Glomerular visceral epithelial cell (primary cell): ENCODE results near the gene MTX1.

Source experiments
- DNase-seq: peaks from one replicate; pipeline ENCODE4 v3.0.0-alpha.2; 2016; ENCODE audit errors: extremely low spot score

The MTX1 gene

GRCh38 chr1:155174324-155175280 lies 33.9 kb upstream of the MTX1 start:
- peak; percentile 35 for DNase-seq

- no peak for DNase-seq
Measured at GRCh38 chr1:155175281-155175926, 33.1 kb upstream of the MTX1 start.

GRCh38 chr1:155175927-155176371 lies 32.5 kb upstream of the MTX1 start:
- no peak for DNase-seq

- DNase-seq = peak; percentile 79
Measured at GRCh38 chr1:155176544-155177071, 31.9 kb upstream of the MTX1 start.

DNA sequence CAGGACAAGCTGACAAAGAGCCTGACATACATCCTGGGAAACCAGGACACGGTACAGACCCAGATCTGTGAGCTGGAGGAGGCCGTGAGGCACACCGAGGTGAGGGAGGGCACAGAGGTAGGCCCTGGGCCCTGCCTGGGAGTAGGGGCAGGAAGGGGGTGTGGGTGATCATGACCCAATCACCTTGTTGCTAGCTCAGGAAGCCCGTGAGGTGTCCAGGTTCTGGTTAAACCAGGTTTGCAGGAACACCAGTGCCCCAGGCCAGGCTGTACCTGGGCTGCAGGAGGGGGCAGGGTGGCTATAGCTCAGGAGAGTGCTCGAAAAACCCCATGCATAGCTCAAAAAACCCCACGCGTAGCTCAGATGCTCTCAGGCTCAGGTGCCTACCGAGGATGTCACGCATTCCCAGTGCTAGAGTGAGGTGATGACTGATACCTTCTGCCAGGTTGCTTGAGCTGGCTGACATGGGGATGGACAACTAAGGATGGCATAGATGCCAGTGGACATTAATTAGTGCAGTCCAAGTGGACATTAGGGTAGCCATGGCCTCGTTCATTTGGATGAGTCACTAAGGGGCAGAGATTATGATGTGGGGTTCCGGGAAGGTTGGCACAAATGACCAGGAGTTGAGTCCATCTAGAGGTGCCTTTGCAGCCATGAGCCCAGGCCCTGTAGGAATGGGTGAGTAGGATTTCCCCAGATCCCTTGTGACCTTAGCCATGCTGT lies 31.1 kb upstream of the MTX1 start:
- no peak for DNase-seq

DNA sequence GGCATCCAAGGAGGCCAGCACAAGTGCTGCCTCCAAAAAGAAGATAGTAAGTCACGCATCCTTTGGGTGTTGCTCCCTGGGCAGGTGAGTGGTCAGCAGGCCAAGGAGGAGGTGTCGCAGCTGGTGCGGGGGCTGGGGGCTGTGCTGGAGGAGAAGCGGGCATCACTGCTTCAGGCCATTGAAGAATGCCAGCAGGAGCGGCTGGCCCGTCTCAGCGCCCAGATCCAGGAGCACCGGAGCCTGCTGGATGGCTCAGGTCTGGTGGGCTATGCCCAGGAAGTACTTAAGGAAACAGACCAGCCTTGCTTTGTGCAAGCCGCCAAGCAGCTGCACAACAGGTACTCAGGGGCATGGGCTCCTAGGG lies 30.6 kb upstream of the MTX1 start:
- DNase-seq = no peak

DNA sequence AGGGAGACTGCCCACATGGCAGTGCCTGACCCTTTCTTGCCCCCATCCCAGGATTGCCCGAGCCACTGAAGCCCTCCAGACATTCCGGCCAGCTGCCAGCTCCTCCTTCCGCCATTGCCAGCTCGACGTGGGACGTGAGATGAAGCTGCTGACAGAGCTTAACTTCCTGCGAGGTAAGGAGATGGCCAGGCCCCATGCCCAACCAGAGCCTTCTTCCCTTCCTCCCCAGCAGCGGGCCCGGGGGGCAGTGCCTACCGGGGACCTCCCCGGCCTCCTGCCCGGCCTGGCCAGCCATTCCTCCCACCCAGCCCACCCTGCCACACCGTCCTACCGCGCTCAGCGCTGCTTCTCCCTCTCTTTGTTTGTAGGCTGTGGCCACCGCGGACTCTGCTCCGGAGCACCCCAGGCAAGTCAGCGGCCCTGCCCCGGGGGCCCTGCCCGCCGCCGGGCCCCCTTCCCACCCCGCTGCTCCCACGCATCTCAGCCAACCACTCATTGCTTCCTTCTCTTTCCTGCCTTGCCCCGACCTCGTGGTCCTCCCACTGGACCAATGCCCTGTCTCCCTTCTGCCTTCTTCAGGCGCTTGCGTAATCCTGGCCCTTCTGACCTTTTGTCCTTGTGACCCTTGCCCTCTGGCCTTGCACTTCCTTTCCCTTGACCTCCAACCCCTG lies 29.9 kb upstream of the MTX1 start:
- no peak for DNase-seq

- no peak for DNase-seq
Measured at GRCh38 chr1:155179112-155180031, 29.1 kb upstream of the MTX1 start.

DNA sequence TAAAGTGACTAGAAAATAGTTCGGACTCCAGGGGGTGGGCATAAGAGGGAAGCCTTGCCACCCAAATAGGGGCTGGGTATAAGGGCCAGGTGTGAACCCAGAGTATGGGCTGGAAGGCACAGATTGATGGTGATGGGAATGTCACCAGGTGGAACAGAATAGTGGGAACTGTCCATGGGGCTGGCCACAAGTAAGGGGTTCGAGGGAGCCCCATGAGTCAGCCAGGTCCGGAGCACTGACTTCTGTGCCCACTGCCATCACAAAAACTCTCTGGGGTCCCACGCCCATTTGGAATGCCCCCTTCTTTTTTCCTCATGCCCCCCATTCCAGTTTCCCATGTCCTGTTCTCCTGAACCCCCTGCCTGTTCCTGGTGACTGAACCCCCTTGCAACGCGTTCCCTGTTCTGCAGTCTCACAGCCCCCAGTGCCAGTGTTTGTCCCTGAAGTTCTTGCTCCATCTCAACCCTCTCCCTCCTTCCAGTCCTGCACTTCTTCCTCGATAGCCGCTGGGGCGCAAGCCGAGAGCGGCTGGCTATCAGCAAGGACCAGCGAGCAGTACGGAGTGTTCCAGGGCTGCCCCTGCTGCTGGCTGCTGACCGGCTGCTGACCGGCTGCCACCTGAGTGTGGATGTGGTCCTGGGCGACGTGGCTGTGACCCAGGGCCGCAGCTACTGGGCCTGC lies 27.0 kb upstream of the MTX1 start:
- no peak for DNase-seq

- DNase-seq = no peak
Measured at GRCh38 chr1:155182052-155182550, 26.4 kb upstream of the MTX1 start.

- no peak for DNase-seq
Measured at GRCh38 chr1:155183775-155184221, 24.7 kb upstream of the MTX1 start.

GRCh38 chr1:155184351-155184811 lies 24.1 kb upstream of the MTX1 start:
- no peak for DNase-seq

DNA sequence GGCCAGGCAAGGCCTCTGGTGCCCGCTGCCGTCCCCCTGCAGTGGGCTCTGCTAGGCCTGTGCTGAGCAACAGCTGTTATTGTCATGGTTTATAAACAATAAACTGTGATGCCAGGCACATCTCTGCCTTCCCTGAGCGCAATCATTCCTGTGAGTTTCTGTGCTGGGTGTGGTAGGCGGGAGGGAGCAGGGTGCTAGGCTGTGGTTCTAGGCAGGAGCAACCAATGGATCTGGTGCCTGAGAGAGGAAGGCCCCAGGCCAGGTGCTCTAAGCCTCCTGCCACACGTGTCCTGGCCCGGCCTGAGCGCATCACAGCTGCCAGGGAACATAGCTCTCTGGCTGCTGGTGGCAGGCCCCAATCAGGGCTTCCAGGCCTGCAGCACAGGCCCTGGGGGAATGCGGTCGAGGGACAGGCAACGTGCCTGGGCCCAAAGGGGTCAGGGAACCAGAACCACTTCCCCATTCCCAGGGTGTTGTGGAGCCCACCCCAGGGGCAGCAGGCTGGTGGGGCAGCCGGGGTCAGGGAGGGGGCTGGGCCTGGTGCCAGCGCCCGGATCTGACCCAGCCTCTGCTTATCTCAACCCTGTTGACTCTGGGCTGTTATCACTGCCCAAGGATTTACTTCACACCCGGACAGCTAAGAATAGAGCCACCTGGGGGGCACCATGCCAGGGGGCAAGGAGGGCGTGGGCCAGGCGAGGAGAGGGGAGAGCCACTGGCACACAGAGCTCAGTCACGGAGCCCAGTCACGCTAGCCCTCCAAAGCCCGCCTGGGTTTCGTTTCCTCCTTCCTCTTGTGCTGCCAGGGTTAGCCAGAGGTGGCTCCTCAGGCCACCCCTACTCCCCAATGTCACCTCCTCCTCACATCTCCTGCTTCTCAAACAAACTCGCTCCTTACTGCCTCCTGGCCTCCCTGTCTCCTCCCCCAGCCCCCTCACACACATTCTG lies 23.4 kb upstream of the MTX1 start:
- DNase-seq = no peak

DNA sequence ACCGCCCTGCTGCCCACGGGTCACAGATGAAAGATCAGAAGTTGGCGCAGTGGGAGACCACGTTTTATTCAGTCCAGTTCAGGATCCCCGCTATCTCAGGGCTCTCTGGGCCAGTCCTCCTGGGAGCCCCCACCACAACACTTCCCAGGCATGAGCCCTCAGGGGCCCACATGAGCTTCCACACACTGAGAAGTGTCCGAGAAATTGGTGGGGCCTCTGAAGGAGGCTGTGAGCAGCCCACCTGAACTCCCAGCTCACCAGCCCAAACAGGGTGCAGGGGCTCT lies 22.8 kb upstream of the MTX1 start:
- no peak for DNase-seq

DNA sequence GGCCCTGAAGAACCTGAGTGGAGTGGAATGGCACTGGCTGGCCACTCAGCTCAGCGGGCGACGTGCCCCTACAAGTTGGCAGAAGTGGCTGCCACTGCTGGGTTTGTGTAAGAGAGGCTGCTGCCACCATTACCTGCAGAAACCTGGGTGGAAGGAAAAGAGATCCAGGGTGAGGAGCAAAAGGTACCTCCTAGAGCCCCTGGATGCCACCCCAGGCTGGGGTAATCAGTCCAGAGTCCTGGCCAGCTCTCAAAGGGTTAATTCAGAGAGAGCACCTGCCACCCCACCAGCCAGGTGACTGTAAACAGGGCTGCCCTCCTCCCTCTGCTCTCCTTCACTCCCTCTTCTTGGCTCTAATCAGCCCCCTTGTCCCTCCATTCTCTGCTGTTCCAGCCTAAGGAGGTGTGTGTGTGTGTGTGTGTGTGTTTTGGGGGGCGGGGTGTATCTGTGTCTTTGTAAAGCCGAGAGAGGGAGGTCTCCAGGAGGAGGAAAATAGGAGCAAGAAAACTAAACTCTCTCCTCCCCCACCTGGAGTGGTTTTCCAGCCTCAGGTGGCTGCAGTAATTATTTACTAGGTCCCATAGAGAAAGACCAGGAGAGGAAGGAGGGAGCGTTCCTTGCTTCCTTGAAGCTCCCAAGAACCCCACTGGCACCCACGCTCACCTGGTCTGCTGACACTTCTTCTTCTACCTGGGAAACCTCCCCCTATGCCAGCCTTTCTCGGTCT lies 22.3 kb upstream of the MTX1 start:
- no peak for DNase-seq

GRCh38 chr1:155186794-155187455 lies 21.6 kb upstream of the MTX1 start:
- no peak for DNase-seq

GRCh38 chr1:155187456-155187891 lies 21.0 kb upstream of the MTX1 start:
- DNase-seq = no peak
